MM.1S (cell line): ENCODE data around the gene ITIH4.

Source experiments
- CTCF ChIP-seq: fragments of 300-600 bp; sonication (generic); IDR thresholded peaks from 2 replicates; pipeline ENCODE4 v1.5.1; 2016; ENCODE audit warnings: antibody characterized with exemption, low read length, mixed read lengths
- EZH2 ChIP-seq: fragments of 300-600 bp; sonication (generic); optimal IDR thresholded peaks from 2 replicates; pipeline ENCODE3; 2017; ENCODE audit warnings: low read depth, mild to moderate bottlenecking, antibody characterized with exemption, low read length, mixed read lengths

- TF ChIP-seq CTCF (no peak), EZH2 (no peak)
Measured at GRCh38 chr3:52784931-52785590, 45.4 kb downstream of the ITIH4 start.
